Astrocyte (in vitro differentiated cells and primary cell): ENCODE measurements around the gene CACNA1C. TPM values are rescaled to one million over a fixed set of nuclear protein-coding genes. Genes with fewer than 3 reads are reported as not detected.

ENCODE experiments used
- DNase-seq: peaks from one replicate; pipeline ENCODE4 v3.0.0-alpha.2; 2010; ENCODE audit warnings: low read depth
- FAIRE-seq: peaks from 2 replicates; lab custom pipeline; 2011; peaks lifted over from hg19 to GRCh38; lab: Jason Lieb, UNC
- H2AFZ ChIP-seq: 2 replicates; pipeline ENCODE4 v1.6.0; 2012; ENCODE audit warnings: low read depth, low read length, inconsistent platforms
- H3K27ac ChIP-seq: 2 replicates; pipeline ENCODE4 v1.5.1; 2011; ENCODE audit warnings: low read depth, low read length, inconsistent platforms
- H3K27me3 ChIP-seq: 2 replicates; pipeline ENCODE4 v1.6.0; 2011; ENCODE audit warnings: low read length, inconsistent platforms; ENCODE audit not compliant: insufficient read depth
- H3K36me3 ChIP-seq: 2 replicates; pipeline ENCODE4 v1.5.1; 2011; ENCODE audit warnings: low read length, inconsistent platforms; ENCODE audit not compliant: insufficient read depth
- H3K4me1 ChIP-seq: 2 replicates; pipeline ENCODE4 v1.5.1; 2011; ENCODE audit warnings: low read length, inconsistent platforms; ENCODE audit not compliant: insufficient read depth
- H3K4me2 ChIP-seq: 2 replicates; pipeline ENCODE4 v1.6.0; 2012; ENCODE audit warnings: low read length, inconsistent platforms
- H3K4me3 ChIP-seq: 2 replicates; pipeline ENCODE4 v1.5.1; 2011; ENCODE audit warnings: low read depth, mild to moderate bottlenecking, low read length, inconsistent platforms; ENCODE audit not compliant: insufficient read depth
- H3K79me2 ChIP-seq: 2 replicates; pipeline ENCODE4 v1.6.0; 2012; ENCODE audit warnings: mild to moderate bottlenecking, low read length, inconsistent platforms; ENCODE audit not compliant: insufficient read depth
- H3K9ac ChIP-seq: 2 replicates; pipeline ENCODE4 v1.6.0; 2012; ENCODE audit warnings: mild to moderate bottlenecking, low read length, inconsistent platforms
- H3K9me3 ChIP-seq: 2 replicates; pipeline ENCODE4 v1.5.1; 2012; ENCODE audit warnings: low read depth, mild to moderate bottlenecking, low read length, inconsistent platforms; ENCODE audit not compliant: insufficient read depth
- H4K20me1 ChIP-seq: 2 replicates; pipeline ENCODE4 v1.6.0; 2012; ENCODE audit warnings: low read length, inconsistent platforms; ENCODE audit not compliant: insufficient read depth
- H3K27ac Mint-ChIP-seq: one replicate; pipeline ENCODE4 v1.8.0; 2021; ENCODE audit warnings: mild to moderate bottlenecking, mixed read lengths; ENCODE audit not compliant: unreplicated experiment
- H3K27me3 Mint-ChIP-seq: one replicate; pipeline ENCODE4 v1.8.0; 2021; ENCODE audit warnings: low read depth, mixed read lengths; ENCODE audit not compliant: unreplicated experiment
- H3K36me3 Mint-ChIP-seq: one replicate; pipeline ENCODE4 v1.8.0; 2021; ENCODE audit warnings: low read depth, mixed read lengths; ENCODE audit not compliant: unreplicated experiment
- H3K4me1 Mint-ChIP-seq: one replicate; pipeline ENCODE4 v1.8.0; 2021; ENCODE audit warnings: low read depth, mixed read lengths; ENCODE audit not compliant: unreplicated experiment
- H3K4me3 Mint-ChIP-seq: one replicate; pipeline ENCODE4 v1.8.0; 2021; ENCODE audit warnings: mild to moderate bottlenecking, moderate library complexity, mixed read lengths; ENCODE audit not compliant: unreplicated experiment
- H3K9me3 Mint-ChIP-seq: one replicate; pipeline ENCODE4 v1.8.0; 2021; ENCODE audit warnings: mild to moderate bottlenecking, mixed read lengths; ENCODE audit not compliant: unreplicated experiment
- EZH2 ChIP-seq: IDR thresholded peaks from 2 replicates; pipeline ENCODE4 v1.6.1; 2012; ENCODE audit warnings: mild to moderate bottlenecking, low read length, inconsistent platforms; ENCODE audit not compliant: insufficient read depth
- total RNA-seq: library from RNA; stranded (reverse); gene quantifications from 2 replicates; pipeline ENCODE4 v1.2.1, GENCODE V29; 2021
- TF ChIP-seq, protein P1 (sequence below): IDR thresholded peaks from 2 replicates; pipeline ENCODE4 v1.5.1; 2011; ENCODE audit warnings: low read depth, mild to moderate bottlenecking, inconsistent platforms, low read length, moderate library complexity; ENCODE audit not compliant: insufficient read depth

CACNA1C gene
- total RNA-seq, 1 donor from 2014 or later = 2.1 TPM

DNA sequence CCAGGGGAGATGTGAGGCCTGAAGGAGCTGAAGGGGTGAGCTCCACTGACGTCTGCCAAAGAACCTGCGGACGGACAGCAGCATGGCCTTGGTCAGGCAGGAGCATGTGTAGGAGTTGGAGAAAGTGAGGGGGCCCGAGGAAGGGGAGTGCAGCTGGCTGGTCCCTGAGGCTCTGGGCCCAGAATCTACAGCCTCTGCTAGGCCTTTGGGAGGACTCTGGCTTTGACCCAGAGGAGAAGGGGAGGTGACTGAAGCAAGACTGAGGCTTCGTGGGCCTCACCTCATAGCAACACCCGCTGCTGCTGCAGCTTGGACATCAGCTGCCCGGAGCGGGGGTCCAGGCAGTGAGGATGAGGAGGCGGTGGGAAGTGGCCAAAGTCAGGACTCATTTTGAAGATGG lies 525.4 kb downstream of the CACNA1C start:
- H3K9me3 Mint-ChIP-seq = peaks cover 5% of the 10 kb centered on the region
- H3K27me3 Mint-ChIP-seq = peaks cover 76% of the 10 kb centered on the region
- no peak overlapping the region for H3K27ac ChIP-seq
- DNase-seq (no peak), FAIRE-seq (no peak)
- H3K4me2 ChIP-seq = no peak overlapping the region
- H3K36me3 ChIP-seq = no peaks in the 10 kb centered on the region
- no peak overlapping the region for H3K27ac Mint-ChIP-seq
- peaks cover 2% of the 10 kb centered on the region for H3K36me3 Mint-ChIP-seq
- no peaks in the 10 kb centered on the region for H3K4me1 Mint-ChIP-seq
- no peak overlapping the region for H3K4me3 Mint-ChIP-seq
- H3K27me3 ChIP-seq = no peaks in the 10 kb centered on the region
- TF ChIP-seq, protein P1, sequence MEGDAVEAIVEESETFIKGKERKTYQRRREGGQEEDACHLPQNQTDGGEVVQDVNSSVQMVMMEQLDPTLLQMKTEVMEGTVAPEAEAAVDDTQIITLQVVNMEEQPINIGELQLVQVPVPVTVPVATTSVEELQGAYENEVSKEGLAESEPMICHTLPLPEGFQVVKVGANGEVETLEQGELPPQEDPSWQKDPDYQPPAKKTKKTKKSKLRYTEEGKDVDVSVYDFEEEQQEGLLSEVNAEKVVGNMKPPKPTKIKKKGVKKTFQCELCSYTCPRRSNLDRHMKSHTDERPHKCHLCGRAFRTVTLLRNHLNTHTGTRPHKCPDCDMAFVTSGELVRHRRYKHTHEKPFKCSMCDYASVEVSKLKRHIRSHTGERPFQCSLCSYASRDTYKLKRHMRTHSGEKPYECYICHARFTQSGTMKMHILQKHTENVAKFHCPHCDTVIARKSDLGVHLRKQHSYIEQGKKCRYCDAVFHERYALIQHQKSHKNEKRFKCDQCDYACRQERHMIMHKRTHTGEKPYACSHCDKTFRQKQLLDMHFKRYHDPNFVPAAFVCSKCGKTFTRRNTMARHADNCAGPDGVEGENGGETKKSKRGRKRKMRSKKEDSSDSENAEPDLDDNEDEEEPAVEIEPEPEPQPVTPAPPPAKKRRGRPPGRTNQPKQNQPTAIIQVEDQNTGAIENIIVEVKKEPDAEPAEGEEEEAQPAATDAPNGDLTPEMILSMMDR = no peak
- no peak for TF ChIP-seq EZH2
- no peak overlapping the region for H3K9ac ChIP-seq
- no peak overlapping the region for H3K4me3 ChIP-seq
- no peaks in the 10 kb centered on the region for H4K20me1 ChIP-seq
- no peaks in the 10 kb centered on the region for H3K79me2 ChIP-seq
- no peak overlapping the region for H2AFZ ChIP-seq
- H3K9me3 ChIP-seq = no peaks in the 10 kb centered on the region
- no peaks in the 10 kb centered on the region for H3K4me1 ChIP-seq

- Mint-ChIP-seq H3K27me3 (peaks cover 78% of the 10 kb centered on the region), H3K9me3 (peaks cover 5% of the 10 kb centered on the region), H3K27ac (no peak overlapping the region), H3K36me3 (peaks cover 2% of the 10 kb centered on the region), H3K4me3 (no peak overlapping the region), H3K4me1 (no peaks in the 10 kb centered on the region)
- peaks cover 2% of the 10 kb centered on the region for H3K27me3 ChIP-seq
- H3K9ac ChIP-seq = no peak overlapping the region
- H3K9me3 ChIP-seq = no peaks in the 10 kb centered on the region
- no peak overlapping the region for H2AFZ ChIP-seq
- no peak for DNase-seq
- no peak overlapping the region for H3K4me3 ChIP-seq
- H3K79me2 ChIP-seq = no peaks in the 10 kb centered on the region
- no peaks in the 10 kb centered on the region for H4K20me1 ChIP-seq
- TF ChIP-seq, protein P1 = no peak
- no peak for TF ChIP-seq EZH2
- no peak overlapping the region for H3K4me2 ChIP-seq
- H3K27ac ChIP-seq = no peak overlapping the region
- H3K36me3 ChIP-seq = no peaks in the 10 kb centered on the region
- no peak for FAIRE-seq
- H3K4me1 ChIP-seq = no peaks in the 10 kb centered on the region
These were observed 526.0 kb downstream of the CACNA1C start for GRCh38 chr12:2578772-2579171.

DNA sequence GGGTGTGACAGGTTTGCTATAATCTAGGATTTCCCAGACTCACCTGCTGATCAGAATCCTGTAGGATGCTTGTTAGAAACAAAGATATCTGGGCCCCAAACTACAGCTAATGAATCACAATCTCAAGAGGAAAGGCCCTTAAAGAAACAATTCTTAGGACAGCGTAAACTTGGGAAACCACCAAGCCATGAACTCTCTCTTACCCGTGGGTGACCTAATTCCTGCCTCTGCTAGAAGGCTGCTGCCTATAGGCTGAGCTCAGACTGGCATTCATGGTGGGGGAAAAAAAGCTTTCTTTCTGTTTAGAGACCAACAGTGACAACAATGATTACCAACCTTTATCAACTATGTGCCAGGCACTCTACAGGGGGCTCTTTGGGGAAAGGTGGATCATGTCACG lies 528.0 kb downstream of the CACNA1C start:
- no peak overlapping the region for H3K4me2 ChIP-seq
- no peak overlapping the region for H3K4me3 Mint-ChIP-seq
- peaks cover 3% of the 10 kb centered on the region for H3K9me3 Mint-ChIP-seq
- H3K4me1 ChIP-seq = no peaks in the 10 kb centered on the region
- no peak overlapping the region for H3K27ac Mint-ChIP-seq
- H3K36me3 Mint-ChIP-seq = peaks cover 2% of the 10 kb centered on the region
- H3K9ac ChIP-seq = no peak overlapping the region
- no peaks in the 10 kb centered on the region for H4K20me1 ChIP-seq
- H2AFZ ChIP-seq = no peak overlapping the region
- no peak overlapping the region for H3K4me3 ChIP-seq
- no peaks in the 10 kb centered on the region for H3K9me3 ChIP-seq
- H3K79me2 ChIP-seq = no peaks in the 10 kb centered on the region
- no peaks in the 10 kb centered on the region for H3K4me1 Mint-ChIP-seq
- DNase-seq (peak; percentile 50), FAIRE-seq (no peak)
- H3K27me3 ChIP-seq = peaks cover 8% of the 10 kb centered on the region
- TF ChIP-seq EZH2 = no peak
- TF ChIP-seq, protein P1 = no peak
- H3K27ac ChIP-seq = no peak overlapping the region
- no peaks in the 10 kb centered on the region for H3K36me3 ChIP-seq
- peaks cover 75% of the 10 kb centered on the region for H3K27me3 Mint-ChIP-seq
